GM18867 (cell line): ENCODE measurements around the gene NTM.

Experiments used
- ATAC-seq: cut with Tn5 transposase; IDR thresholded peaks from one replicate; pipeline ENCODE4 v1.9.1; 2021; ENCODE audit warnings: mild to moderate bottlenecking, moderate library complexity; ENCODE audit not compliant: unreplicated experiment

The NTM gene

DNA sequence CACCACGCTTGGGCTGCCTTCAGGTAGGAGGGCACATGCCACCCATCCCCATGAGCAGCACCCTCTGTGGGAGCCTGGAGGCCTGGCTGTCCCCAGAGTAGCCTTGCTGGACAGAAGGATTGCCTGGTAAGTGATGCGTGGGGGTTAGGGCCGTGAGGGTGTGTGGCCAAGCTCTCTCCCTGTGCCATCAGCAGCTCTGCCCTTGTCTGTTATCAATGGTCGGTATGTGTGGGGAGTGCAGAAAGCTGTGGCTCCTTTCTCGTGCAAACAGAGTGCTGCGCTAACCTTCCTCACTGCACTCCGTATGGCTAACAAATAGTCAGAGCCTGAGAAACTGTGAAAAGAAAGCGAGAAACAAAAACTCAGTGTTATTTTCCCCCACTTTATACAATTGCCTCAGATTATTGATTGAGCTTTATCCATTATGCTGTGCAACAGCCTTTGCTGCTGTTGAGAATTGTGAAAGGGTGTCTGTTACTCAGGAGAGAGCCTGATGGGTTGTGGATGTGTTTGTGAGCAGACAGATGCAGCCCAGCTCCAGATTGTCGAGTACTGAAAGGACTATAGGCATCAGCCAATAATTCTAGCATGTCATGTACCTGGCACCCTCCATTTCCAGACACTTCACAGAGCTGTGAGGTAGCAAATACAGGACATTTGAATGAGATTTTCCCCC lies 432.2 kb downstream of the NTM start:
- no peak for ATAC-seq

DNA sequence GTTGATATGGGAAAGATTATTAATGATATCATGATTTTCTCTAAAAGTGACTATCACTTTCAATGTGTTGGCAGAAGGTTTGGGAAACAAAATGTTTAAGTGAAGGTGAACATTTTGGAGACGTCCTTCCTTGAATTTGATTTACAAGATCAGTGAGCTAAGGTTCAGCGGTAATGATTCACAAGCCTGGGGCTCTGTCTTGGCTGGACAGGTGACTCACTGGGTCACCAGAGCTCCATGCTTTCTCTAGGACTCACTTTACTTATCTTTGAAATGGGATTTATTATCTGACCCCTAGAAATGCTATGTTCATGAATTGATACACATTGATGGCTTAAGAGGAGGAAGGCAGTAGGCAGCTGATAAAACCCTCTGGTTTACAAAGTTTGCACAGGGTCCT lies 437.5 kb downstream of the NTM start:
- no peak for ATAC-seq

DNA sequence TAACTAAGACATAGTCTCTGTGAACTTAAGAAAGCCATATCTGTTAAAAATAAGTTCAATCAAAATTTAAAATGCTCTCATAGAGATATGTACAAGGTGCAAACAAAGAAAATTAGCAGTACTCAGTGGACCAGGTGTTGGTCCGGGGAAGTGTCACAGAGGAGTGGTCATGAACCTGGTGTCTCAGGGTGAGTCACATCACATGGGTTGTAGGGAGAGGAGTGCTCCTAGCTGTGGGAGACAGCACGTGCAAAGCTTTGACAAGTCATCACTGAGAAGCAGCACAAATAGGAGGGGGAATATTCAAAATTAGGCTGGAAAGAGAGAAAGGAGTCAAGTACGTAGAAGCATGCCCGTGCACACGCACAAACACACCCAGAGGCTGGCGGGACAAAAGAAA lies 438.1 kb downstream of the NTM start:
- no peak for ATAC-seq

DNA sequence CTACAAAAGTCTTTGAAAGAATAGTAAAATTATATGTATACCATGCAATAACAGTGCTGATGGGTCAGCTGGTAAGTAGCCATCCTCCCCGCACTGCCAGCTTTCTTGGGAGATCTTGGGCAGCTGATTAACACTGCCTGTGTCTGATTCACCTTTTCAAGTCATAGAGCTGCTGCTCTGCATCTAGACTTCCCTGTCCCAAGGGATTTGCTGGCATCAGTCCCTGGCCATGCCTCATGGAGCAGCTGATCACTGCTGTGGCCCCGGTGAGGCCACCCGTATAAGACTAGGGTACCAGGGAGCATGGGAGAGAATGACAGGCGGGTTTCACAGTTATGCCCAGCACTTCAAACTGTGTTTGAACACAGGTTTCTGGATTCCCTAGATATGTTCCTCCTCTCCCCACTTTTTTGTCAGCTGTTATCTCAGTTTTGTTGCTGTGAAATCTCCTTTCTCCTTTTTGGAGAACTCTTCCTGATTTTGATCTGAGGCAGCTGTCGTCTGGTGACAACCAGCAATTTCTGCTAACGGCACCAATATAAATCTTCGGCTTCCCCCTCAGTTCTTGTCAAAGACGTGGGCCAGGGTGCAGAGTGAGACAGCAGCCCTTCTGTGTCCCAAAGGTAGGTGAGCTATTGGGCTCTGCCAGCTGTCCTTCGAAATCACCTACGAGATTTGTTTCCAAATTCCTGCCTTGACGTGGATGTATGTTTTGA lies 438.9 kb downstream of the NTM start:
- no peak for ATAC-seq

DNA sequence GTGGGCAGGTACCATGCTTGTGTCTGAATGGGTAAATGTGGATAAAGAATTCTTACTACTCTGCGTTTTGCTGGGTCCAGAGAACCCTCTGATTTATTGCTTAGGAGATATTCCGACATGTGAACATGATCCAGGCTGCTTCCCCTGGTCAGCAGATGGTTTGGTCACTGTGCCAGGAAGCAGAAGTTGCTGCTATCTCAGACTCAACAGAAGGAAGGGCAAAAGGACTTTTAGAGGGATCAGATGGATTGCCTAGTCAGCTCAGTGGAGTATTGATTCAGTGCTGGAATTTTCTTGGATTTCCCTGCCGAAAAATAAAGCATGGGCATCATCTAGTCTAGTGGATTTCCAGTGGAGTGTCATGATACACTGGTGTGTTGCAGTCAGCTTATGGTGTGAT lies 440.1 kb downstream of the NTM start:
- ATAC-seq: no peak

DNA sequence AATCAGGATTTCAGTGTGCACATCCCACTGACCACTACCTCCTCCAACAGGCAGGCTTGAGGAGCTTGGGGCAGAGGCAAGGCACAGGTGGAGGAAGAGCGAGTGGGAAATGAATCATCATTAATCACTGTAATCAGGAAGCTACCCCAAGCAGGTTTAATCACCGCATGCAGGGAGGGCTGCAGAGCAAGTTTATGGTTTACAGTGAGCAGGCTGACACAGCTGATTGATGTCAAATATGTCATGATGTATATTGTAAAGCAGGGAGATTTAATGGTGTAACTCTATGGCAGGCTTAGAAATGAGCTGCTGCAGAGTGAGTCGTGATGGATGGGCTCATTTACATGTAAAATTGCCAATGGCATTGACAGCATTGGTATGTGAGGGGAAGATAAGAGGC lies 441.0 kb downstream of the NTM start:
- no peak for ATAC-seq

DNA sequence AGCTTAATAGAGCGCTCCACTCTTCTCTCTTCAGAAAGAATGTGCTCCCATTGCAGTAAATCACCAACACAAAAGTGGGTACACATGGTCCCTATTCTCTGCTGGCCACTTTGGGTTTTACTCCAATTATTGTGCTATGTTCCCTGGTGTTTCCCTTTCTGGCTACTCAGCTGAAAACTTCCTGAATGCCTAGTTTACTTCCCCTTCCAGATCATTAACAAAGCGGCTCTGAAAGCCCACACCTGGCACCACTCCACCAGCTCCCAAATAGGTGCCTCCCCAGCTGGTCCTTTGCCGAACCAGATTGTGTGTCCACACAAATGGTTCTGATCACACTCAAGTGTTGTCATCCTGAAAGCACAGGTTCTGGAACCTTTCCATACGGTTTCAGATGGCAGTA lies 443.7 kb downstream of the NTM start:
- no peak for ATAC-seq

DNA sequence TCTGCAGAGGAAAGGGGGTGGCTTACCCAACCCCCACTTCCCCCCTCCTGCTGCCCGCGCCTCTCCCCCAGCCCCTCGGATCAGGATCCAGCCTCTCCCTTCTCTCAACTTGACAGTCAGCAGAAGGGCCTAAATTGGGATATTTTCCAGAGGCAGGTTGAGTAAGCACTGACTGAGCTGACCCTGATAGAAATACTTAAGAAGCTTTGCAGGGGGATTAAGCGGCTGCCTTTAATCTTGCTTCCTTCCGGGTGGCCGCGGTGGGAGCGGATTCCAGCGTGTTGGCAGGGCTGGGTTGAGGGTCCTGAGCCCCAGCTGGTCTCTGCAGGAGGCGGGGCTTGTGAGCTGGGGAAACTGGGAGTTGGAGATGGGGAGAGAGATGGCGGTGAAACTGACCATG lies 445.2 kb downstream of the NTM start:
- no peak for ATAC-seq

DNA sequence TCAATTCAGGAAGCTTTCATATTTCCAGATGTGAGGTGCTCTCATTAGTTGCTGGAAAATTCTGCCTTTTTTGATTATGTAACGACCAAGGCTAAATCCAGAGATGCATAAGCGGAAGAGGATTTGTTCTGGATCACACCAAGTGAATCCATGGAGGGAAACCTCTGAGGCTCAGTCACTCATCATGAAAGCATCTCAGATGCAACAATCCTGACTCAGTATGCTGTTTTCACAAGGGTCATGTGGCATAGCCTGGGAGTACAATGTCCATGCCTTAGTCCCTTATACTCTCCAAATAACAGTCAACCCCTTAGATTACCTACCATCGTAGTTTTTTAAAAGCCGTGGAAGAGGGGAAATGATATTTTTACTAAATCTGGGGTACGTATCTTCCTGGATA lies 445.6 kb downstream of the NTM start:
- no peak for ATAC-seq

DNA sequence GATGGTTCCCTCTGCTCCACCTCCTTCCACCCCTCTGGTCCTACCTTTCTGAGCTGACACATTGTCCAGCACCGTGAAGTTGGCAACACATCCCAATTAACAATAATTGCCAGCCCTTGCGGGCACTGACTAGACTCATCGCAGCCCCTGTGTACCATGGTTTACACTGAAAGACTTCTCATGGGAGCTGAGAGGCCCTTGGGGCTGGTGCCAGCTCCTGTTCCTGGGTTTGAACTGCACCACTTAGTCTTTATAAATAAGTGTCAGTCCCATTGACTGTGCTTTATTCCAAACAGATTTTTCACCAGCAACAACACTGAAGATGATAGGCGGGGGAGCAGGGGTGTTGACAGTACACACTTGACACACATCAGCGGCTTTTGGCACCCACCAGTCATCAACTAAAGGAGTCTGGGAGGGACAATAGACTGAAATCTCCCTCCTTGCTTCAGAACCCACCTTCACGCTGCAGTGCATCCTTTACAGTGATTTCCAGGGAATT lies 447.3 kb downstream of the NTM start:
- ATAC-seq: no peak

DNA sequence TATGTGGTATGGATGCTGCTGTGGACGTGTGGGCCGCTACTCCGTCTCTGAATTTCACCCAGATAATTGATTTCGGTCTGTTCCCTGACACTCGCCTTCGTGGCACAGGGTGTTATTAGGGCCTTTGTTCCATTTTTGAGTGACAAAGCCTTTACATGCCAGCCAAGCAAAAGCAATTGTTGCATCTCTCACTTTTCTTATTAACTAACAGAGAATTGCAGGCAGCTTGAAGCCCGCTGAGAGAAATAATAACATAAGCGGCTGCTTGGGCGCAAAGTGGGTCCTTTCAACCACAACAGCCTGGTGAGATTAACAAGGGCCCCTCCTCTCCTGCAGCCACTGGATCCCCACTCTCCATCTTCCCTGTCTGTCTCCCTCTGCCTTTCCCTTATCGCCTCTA lies 449.4 kb downstream of the NTM start:
- ATAC-seq: no peak

DNA sequence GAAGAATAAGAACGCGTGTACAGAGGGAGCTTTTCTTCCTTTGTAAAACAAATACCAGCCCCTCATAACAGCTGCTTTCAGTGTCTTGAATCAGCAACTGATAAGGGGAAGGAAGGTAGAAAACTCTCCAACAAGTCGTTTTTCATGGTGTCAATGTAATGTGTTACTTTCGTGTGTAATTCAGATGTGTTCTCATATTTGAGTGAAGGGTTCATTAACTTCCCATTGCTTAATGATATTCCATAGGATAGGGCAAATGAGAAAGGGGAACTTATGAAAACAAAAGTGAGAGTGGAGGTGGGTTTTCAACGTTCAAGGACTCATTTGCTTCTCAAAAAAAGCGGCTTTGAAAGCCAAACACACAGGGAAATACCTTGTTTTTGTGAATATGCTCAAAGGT lies 452.1 kb downstream of the NTM start:
- ATAC-seq: no peak

DNA sequence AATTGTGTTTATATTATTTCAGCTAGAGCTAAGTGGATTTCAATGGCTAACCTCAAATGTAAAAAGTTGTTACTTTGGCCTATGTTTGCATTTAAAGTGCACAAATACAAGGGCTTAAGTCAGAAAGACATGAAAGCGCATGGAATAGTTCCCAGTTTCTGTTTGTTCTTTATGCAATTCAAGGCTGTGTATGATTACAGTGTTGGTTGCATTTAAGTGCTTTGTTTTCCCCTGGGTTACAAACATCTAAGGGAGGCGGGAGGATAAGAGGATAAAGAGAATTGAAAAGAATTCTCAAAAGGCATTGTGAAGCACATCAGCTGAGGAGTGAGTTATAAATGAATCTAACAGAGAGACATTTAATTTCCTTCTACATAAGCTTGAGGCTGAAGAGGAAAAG lies 453.4 kb downstream of the NTM start:
- no peak for ATAC-seq

DNA sequence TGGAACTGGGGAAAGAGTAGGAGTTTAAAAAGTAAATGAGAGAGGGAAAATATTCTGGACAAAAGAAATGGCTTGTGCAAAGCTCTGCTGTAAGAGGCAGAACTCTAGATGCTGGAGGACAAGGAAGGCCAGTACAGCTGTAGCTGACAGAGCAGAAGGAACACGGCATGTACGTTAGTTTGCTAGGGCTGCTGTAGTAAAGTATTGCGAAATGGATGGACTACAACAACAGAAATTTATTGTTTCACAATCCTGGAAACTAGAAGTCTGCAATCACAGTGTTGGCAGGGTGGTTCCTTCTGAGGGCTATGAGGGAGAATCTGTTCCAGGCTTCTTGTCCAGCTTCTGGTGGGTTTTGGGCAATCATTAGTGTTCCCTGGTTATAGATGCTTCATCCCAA lies 454.4 kb downstream of the NTM start:
- ATAC-seq: no peak

DNA sequence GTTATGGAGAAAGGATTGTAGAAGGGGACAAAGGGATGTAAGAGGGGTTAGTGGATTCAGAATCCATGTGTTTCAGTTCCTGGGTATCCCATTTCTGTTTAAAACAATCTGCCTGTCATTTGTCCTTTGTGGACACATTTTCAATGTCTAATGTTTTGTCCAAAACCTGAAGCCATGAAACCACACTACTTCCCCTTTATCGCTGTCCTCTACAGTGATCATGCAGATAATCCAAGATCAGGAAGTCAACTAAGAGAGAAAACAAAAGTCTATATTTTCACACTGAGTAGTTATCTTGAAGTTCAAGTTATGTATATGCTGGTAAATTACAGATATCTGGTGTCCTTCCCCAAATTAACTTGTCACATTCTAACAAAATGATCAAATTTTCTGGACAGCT lies 457.0 kb downstream of the NTM start:
- ATAC-seq: no peak

DNA sequence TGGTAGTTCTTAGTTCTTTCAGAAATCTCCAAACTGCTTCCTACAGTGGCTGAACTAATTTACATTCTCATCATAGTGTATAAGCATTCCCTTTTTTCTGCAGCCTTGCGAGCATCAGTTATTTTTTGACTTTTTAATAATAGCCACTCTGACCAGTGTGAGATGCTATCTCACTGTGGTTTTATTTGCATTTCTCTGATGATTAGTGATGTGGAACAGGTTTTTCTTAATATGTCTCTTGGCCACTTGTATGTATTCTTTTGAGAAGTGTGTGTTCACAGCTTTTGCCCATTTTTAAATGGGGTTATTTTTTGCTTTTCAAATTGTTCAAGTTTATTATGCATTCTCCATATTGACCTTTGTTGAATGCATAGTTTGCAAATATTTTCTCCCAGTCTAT lies 459.3 kb downstream of the NTM start:
- peak; percentile 80 for ATAC-seq

DNA sequence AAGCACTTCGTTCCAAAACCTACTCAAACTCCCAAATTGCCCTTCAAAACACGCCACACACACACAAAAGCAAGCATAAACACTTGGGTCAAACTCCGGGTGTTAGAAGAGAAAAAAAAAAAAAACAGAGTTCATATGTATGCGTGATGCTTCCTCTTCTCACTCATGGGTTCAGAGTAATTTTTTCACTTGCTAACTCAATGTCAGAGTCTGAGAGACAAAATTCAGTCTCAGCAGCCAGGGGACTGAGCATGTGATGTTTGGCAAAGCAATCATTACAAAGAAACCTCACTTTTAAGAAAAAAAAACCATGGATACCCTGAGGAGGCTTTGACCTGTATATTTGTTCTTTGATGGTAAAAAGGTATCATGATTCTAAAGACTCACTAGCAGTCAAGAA lies 461.7 kb downstream of the NTM start:
- ATAC-seq: no peak

DNA sequence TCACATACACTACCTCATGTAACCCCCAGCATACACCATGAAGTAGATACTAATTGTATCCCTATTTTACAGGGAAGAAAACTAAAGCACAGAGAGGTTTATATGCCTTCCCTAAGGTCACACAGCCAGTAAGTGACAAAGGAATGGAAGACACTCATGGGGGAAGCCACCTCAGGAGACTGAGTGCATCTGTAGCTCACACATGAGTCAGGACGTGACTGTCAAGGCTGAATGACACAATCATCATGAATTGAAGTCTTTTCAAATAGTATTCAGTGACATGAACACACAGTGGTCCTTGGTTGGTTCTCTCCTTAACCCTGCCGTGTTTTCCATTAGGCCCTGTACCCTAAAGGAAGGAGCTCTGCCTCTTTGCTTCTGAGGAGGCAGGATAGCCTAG lies 463.0 kb downstream of the NTM start:
- ATAC-seq: no peak

DNA sequence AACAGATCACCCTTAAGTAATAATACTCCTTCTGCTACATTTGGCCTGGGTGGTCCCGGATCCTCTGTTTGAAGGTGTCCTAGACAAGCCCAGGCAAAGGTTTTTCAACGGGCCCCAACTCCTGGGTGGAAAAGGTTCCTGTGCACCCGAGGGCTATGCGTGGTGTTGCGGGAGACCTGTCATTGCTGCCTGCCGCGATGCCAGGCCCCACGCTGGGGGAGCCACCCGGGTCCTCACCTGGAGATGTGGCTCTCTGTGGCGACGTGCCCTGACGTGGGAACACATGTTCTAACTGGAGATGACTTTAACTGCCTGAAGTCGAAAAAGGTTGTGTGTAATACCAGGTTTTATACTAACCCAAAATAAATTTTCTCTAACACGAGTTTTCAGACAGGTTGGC lies 467.1 kb downstream of the NTM start:
- ATAC-seq: no peak

DNA sequence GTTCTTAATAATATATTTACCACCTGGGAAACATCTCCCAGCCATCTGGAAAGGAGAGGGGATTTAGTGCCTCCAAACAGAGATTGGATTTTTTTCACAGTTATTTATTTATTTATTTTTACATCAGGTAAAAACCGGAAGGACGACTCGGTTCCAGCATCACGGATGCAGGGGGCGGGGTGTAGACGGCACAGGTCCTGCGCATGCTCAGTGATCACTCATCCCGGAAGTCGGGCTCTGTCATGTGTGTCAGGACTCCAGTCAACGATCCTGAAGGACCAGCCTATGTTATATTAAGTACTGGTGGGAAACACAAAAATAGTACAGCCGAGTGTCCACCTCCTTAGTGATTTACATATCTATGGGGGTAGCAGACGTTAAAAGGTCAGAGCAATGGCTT lies 467.6 kb downstream of the NTM start:
- no peak for ATAC-seq

DNA sequence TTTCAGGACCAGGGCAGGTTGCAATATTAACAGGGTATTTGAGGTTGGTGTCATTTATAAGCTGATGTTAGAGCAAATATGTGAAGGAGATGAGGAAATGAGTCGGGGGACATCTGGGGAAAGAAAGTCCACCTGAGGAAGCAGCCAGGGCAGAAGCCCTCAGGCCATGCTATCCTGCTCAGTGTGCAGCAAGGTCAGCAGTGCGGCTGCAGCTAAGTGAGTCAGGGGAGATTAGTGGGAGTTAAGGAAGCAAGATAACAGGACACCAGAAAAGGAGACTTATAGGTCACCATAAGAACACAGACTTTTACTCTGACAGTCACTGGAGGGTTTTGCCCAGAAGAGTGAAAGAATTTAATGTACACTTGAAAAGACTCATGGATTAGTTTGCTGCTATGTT lies 468.9 kb downstream of the NTM start:
- no peak for ATAC-seq

DNA sequence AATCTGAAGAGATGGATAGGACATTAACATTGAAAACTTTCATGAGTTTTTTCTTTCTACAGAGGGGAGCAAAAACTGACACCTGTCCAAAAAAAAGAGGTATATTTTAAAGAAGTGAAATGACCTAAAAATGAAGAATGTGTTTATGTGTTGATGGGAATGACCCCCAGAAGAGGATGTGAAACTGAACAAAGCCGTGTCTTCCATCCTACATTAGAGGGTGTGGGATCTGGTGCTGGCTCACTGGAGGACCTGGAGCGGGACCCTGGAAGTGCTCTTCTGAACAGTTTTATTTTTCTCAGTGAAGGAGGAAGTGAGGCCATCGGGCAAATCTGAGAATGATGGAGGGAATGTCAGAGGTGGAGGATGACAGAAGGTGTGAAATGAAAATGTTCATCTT lies 470.1 kb downstream of the NTM start:
- no peak for ATAC-seq

DNA sequence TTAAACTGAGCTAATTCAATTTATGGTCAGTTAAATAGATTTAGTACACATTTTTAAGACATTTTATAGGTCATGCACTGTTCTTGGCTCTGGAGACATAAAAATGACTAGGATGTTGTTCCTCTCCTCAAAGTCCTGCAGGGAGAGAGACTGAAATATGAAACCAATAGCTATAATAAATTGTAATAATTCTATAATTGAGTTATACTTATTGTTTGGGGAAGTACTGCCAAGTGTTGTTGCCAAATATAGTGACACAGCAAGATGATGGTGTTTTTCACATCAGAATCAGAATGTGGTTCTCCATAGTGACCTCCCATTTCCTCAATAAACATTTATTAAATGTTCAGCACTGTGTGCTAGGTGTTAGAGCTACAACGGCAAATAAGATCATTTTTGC lies 470.6 kb downstream of the NTM start:
- ATAC-seq: no peak
